ENCODE results near the gene C17orf100. TPM values are rescaled to one million over a fixed set of nuclear protein-coding genes. Genes with fewer than 3 reads are reported as not detected.
A peak's percentile ranks its signal among the peaks of the same experiment; 100 is the strongest.

The C17orf100 gene
- total and polyA plus RNA-seq, 9 of the 15 experiments (the other 6 are each of a cell fraction or from before 2014, with no cell fraction given), result 0.04 to 1.7 (median 0.43) TPM

GRCh38 chr17:6660805-6661463 lies 9.4 kb downstream of the C17orf100 start (continued):
- no peak for TF ChIP-seq HOMEZ (CRISPR knock-in tag; IDR thresholded peaks at IDR 0.05)
- TF ChIP-seq FIP1L1 (IDR thresholded peaks at IDR 0.05; ENCODE audit: low read depth, low read length, poor library complexity, severe bottlenecking), result no peak
- peak; percentile 25; the same call in 1 of the 2 replicates for TF ChIP-seq SPI1 (IDR thresholded peaks at IDR 0.05; ENCODE audit: borderline replicate concordance, low read depth, low read length)

GRCh38 chr17:6661464-6661848 lies 9.9 kb downstream of the C17orf100 start:
- Histone ChIP-seq H4K20me1 (replicated peaks; ENCODE audit: control insufficient read depth, insufficient read depth, low read length) (no peaks in the 10 kb centered on the region), H2AFZ (ENCODE audit: low read depth, low read length) (no peak overlapping the region)
- TF ChIP-seq RAD21 (CRISPR knock-in tag; conservative IDR thresholded peaks at IDR 0.05 in 1 of 2, IDR thresholded peaks at IDR 0.05 in 1 of 2), result no peak
- TF ChIP-seq ZFP36 (IDR thresholded peaks at IDR 0.05; ENCODE audit: low read depth, low read length, partially characterized antibody), result no peak
- no peak for TF ChIP-seq PRDM10 (IDR thresholded peaks at IDR 0.05; ENCODE audit: partially characterized antibody)
- no peak for TF ChIP-seq RNF219 (CRISPR knock-in tag; IDR thresholded peaks at IDR 0.05)
- no peak for TF ChIP-seq U2AF2 (optimal IDR thresholded peaks at IDR 0.05; ENCODE audit: low read depth, low read length)
- TF ChIP-seq ARID2 (IDR thresholded peaks at IDR 0.05), result no peak

More at GRCh38 chr17:6661464-6661848, 9.9 kb downstream of the C17orf100 start:
- no peak overlapping the region for H3K4me3 ChIP-seq
- FAIRE-seq, result no peak
- in situ Hi-C loops (cut with MboI), result no loop called here
- no TSS peak for BruUV-seq (replicated peaks)
- intact Hi-C loops (cut with micrococcal nuclease), result no loop called here
- POLR2A ChIA-PET, result interaction anchor here (0.5 to 1.5 kb wide), 6 partner anchors 13 to 1010 kb away, joined by 3 to 4 read pairs (median 3); no protein-coding TSS in a partner anchor
- H3K4me2 ChIP-seq (ENCODE audit: insufficient read depth, low read length), result no peak overlapping the region
- H3K79me2 ChIP-seq (ENCODE audit: control insufficient read depth, insufficient read depth, low read length), result no peaks in the 10 kb centered on the region
- H3K9ac ChIP-seq (ENCODE audit: insufficient read depth in 1 of 2, low read depth in 2 of 2, low read length in 2 of 2), result no peak overlapping the region
- H3K9me1 ChIP-seq (ENCODE audit: control insufficient read depth, insufficient read depth, low read length), result no peaks in the 10 kb centered on the region
- no peak for ATAC-seq
- no peaks in the 10 kb centered on the region for H3K9me3 ChIP-seq (replicated peaks; ENCODE audit: control insufficient read depth, insufficient read depth, low read depth, low read length)
- H3K36me3 ChIP-seq (ENCODE audit: control insufficient read depth, insufficient read depth, low read length), result no peaks in the 10 kb centered on the region
- CTCF ChIA-PET (ENCODE audit: low intra/inter-chr PET ratio), result no interaction called here
- H3K27ac ChIP-seq (ENCODE audit: extremely low read depth, low read depth, low read length), result no peak overlapping the region
- H3K4me1 ChIP-seq (replicated peaks in 1 of 2; ENCODE audit: control insufficient read depth in 2 of 2, insufficient read depth in 2 of 2, low read length in 2 of 2), result no peaks in the 10 kb centered on the region
- H3K27me3 ChIP-seq (ENCODE audit: control insufficient read depth in 2 of 2, insufficient read depth in 2 of 2, low read length in 2 of 2), result peaks cover 0 to 16% of the 10 kb centered on the region in 2 experiments; a peak in 3 of 5 replicates
- WGBS (ENCODE audit: insufficient coverage, low coverage, missing lambda C conversion rate), result 0% methylated on average over 2 of the region's 2 CpGs
- DNase-seq (ENCODE audit: extremely low read depth in 1 of 4, low spot score in 3 of 4), result no peak

Data from K562 (cell line).